Measurements from ENCODE around the gene PXDC1. TPM values are rescaled to one million over a fixed set of nuclear protein-coding genes. Genes with fewer than 3 reads are reported as not detected.
A peak's percentile ranks its signal among the peaks of the same experiment; 100 is the strongest.

PXDC1 gene
- total RNA-seq, 1 experiment from 2014 or later: 42.9 TPM

DNA sequence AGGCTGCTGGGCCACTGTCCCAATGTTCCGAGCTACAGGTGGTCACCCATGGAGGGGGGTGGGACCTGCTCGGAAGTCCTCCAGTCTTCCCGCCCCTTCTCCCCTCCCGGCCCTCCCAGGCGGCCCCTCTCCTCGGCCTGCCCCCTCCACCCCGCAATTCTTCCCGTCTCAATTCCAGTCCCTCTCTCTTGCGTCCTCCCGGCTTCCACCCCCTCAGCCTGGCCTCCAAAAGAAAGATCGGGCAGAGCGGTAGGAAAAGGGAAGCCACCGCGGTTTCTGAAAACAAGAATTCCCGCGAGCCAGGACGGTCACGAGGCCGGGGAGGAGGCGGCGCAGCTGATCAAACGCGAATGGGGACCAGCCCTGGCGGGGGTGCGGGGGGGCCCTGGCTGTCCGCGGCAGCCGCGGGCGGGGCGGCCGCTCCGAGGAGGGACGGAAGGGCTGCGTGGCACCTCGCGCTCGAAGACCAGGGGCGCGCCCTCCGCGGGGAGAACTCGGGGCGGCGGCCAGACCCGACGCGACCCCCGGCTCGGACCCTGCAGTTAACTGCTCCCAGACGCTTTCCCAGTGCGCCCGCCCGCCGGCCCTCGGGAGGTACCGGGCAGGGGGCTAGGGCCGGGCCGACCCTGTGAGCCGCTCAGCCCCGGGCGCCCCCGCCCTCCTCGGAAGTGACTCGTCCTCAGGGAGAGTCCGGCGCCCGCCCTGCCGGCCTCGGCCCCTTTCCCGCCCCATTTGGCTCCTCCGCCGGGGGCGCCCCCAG lies 1.0 kb downstream of the PXDC1 start:
- Histone ChIP-seq H3K27me3 (replicated peaks; ENCODE audit: control insufficient read depth, insufficient read depth, low read length) (no peaks in the 10 kb centered on the region), H3K4me1 (peaks cover 13% of the 10 kb centered on the region), H3K4me3 (ENCODE audit: low read depth, low read length) (peak overlapping the region; percentile 95), H3K36me3 (ENCODE audit: control insufficient read depth, insufficient read depth, low read length) (no peaks in the 10 kb centered on the region; the same call in none of the 2 replicates), H3K9me3 (no peaks in the 10 kb centered on the region)
- H3K36me3 Mint-ChIP-seq (ENCODE audit: insufficient read depth, unreplicated experiment): peaks cover 17% of the 10 kb centered on the region
- no peaks in the 10 kb centered on the region for H3K9me3 Mint-ChIP-seq (ENCODE audit: unreplicated experiment)
- H3K4me1 Mint-ChIP-seq (ENCODE audit: low read depth, unreplicated experiment): peaks cover 15% of the 10 kb centered on the region
- intact Hi-C loops (cut with micrococcal nuclease; ENCODE audit: unreplicated experiment): loop anchor here (2.0 kb wide), 1 partner anchor 46 kb away; no protein-coding TSS in a partner anchor
- peak overlapping the region; percentile 62 for H3K4me3 Mint-ChIP-seq (ENCODE audit: unreplicated experiment)
- H3K27ac Mint-ChIP-seq (ENCODE audit: unreplicated experiment): peak overlapping the region; percentile 48
- H3K27me3 Mint-ChIP-seq (ENCODE audit: insufficient read depth, unreplicated experiment): no peaks in the 10 kb centered on the region
- TF ChIP-seq, protein P1, sequence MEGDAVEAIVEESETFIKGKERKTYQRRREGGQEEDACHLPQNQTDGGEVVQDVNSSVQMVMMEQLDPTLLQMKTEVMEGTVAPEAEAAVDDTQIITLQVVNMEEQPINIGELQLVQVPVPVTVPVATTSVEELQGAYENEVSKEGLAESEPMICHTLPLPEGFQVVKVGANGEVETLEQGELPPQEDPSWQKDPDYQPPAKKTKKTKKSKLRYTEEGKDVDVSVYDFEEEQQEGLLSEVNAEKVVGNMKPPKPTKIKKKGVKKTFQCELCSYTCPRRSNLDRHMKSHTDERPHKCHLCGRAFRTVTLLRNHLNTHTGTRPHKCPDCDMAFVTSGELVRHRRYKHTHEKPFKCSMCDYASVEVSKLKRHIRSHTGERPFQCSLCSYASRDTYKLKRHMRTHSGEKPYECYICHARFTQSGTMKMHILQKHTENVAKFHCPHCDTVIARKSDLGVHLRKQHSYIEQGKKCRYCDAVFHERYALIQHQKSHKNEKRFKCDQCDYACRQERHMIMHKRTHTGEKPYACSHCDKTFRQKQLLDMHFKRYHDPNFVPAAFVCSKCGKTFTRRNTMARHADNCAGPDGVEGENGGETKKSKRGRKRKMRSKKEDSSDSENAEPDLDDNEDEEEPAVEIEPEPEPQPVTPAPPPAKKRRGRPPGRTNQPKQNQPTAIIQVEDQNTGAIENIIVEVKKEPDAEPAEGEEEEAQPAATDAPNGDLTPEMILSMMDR (IDR thresholded peaks at IDR 0.05; ENCODE audit: insufficient read depth in 1 of 2, low read depth in 1 of 2, low read length in 1 of 2, severe bottlenecking in 1 of 2, unreplicated experiment in 1 of 2): no peak
- ChIA-PET CTCF (interaction anchor here (0.6 to 2.8 kb wide), 5 partner anchors 18 to 227 kb away, joined by 3 to 14 read pairs (median 3); no protein-coding TSS in a partner anchor), POLR2A (no interaction called here)
- BruUV-seq (replicated peaks): no TSS peak
- peak; percentile 59 to 71 for DNase-seq

DNA sequence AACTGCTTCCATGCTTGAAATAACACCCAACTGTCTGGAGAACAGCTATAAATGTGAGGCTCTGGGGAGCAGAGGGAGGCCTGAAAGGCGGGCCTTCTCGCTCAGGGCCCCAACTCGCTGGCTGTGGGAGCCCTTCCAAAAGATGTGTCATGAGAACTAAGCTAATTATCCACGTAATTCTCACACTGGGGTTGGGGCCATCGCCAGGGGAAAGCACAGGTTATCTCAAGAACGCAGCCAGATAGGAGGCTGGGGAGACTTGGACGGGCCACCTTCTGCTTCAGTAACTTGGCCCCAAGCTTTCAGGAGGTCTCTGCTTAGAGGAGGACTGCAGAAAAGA lies 1.6 kb downstream of the PXDC1 start:
- TSS peak; percentile 26 for BruUV-seq (replicated peaks)
- no peaks in the 10 kb centered on the region for H3K27me3 ChIP-seq (replicated peaks; ENCODE audit: control insufficient read depth, insufficient read depth, low read length)
- ChIA-PET POLR2A (interaction anchor here (0.5 to 0.6 kb wide), 2 partner anchors 38 to 271 kb away, joined by 3 read pairs; a partner anchor contains a TSS), CTCF (interaction anchor here (0.6 to 2.8 kb wide), 6 partner anchors 29 to 228 kb away, joined by 3 to 14 read pairs (median 3); no protein-coding TSS in a partner anchor)
- peak overlapping the region; percentile 62 for H3K4me3 Mint-ChIP-seq (ENCODE audit: unreplicated experiment)
- H3K36me3 ChIP-seq (ENCODE audit: control insufficient read depth, insufficient read depth, low read length): no peaks in the 10 kb centered on the region; the same call in none of the 2 replicates
- peak in 1 of 2 experiments; percentile 23 for DNase-seq
- H3K9me3 ChIP-seq: no peaks in the 10 kb centered on the region
- intact Hi-C loops (cut with micrococcal nuclease; ENCODE audit: unreplicated experiment): loop anchor here (2.0 kb wide), 1 partner anchor 47 kb away; no protein-coding TSS in a partner anchor
- peaks cover 15% of the 10 kb centered on the region for H3K4me1 Mint-ChIP-seq (ENCODE audit: low read depth, unreplicated experiment)
- H3K4me3 ChIP-seq (ENCODE audit: low read depth, low read length): peak overlapping the region; percentile 95
- TF ChIP-seq, protein P1 (IDR thresholded peaks at IDR 0.05; ENCODE audit: insufficient read depth in 1 of 2, low read depth in 1 of 2, low read length in 1 of 2, severe bottlenecking in 1 of 2, unreplicated experiment in 1 of 2): no peak
- H3K4me1 ChIP-seq: peaks cover 13% of the 10 kb centered on the region
- no peaks in the 10 kb centered on the region for H3K27me3 Mint-ChIP-seq (ENCODE audit: insufficient read depth, unreplicated experiment)
- peak overlapping the region; percentile 48 for H3K27ac Mint-ChIP-seq (ENCODE audit: unreplicated experiment)
- H3K9me3 Mint-ChIP-seq (ENCODE audit: unreplicated experiment): no peaks in the 10 kb centered on the region
- peaks cover 18% of the 10 kb centered on the region for H3K36me3 Mint-ChIP-seq (ENCODE audit: insufficient read depth, unreplicated experiment)

DNA sequence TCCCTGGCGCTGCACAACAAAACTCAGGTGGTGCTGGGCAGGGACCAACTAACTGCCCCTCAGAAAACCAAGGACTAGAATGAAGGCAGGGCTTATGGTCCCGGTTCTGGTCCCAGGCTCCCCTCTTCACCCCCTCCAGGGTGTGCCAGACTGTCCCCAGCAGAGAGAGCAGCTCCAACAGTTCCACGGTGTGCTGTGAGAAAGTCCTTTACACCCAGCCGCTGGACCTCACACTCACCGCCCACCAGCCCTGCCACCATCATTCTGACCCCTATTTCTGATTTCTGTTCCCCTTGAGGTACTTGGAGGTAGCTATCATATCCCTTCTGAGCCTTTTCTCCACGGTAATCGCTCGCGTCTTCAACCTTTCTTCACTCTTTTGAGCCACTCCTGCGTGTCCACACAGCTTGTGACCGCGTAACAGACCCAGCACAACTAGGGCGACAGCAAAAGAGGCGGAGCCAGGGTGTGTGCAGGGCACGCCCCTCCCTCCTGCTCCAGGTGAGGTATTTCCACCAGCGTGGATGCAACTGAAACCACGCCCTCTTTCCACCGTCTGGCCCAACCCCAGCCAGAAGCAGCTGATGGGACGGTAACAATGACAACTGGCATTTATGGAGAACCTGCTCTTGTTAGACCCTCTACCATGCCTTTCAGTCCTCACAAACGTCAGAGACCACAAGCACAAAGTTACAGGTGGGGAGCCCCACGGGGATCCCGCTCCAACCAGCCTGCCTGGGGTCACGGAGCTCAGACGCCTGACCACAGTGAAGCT lies 2.3 kb downstream of the PXDC1 start:
- H3K4me3 Mint-ChIP-seq (ENCODE audit: unreplicated experiment): peak overlapping the region; percentile 62
- intact Hi-C loops (cut with micrococcal nuclease; ENCODE audit: unreplicated experiment): no loop called here
- peak overlapping the region; percentile 48 for H3K27ac Mint-ChIP-seq (ENCODE audit: unreplicated experiment)
- DNase-seq: peak; percentile 69 to 79
- ChIA-PET CTCF (interaction anchor here (0.6 to 2.8 kb wide), 7 partner anchors 29 to 272 kb away, joined by 3 to 14 read pairs (median 4); a partner anchor contains a TSS), POLR2A (interaction anchor here (0.5 to 0.6 kb wide), 3 partner anchors 39 to 335 kb away, joined by 3 to 8 read pairs (median 3); a partner anchor contains a TSS)
- Histone ChIP-seq H3K4me1 (peaks cover 13% of the 10 kb centered on the region), H3K36me3 (ENCODE audit: control insufficient read depth, insufficient read depth, low read length) (no peaks in the 10 kb centered on the region; the same call in none of the 2 replicates), H3K27me3 (replicated peaks; ENCODE audit: control insufficient read depth, insufficient read depth, low read length) (no peaks in the 10 kb centered on the region), H3K9me3 (no peaks in the 10 kb centered on the region), H3K4me3 (ENCODE audit: low read depth, low read length) (peak overlapping the region; percentile 95)
- peaks cover 18% of the 10 kb centered on the region for H3K36me3 Mint-ChIP-seq (ENCODE audit: insufficient read depth, unreplicated experiment)
- no peaks in the 10 kb centered on the region for H3K27me3 Mint-ChIP-seq (ENCODE audit: insufficient read depth, unreplicated experiment)
- TF ChIP-seq, protein P1 (IDR thresholded peaks at IDR 0.05; ENCODE audit: insufficient read depth in 1 of 2, low read depth in 1 of 2, low read length in 1 of 2, severe bottlenecking in 1 of 2, unreplicated experiment in 1 of 2): no peak
- H3K4me1 Mint-ChIP-seq (ENCODE audit: low read depth, unreplicated experiment): peaks cover 15% of the 10 kb centered on the region
- BruUV-seq (replicated peaks): no TSS peak
- no peaks in the 10 kb centered on the region for H3K9me3 Mint-ChIP-seq (ENCODE audit: unreplicated experiment)
